Measurements from ENCODE around the gene AATF. TPM values are rescaled to one million over a fixed set of nuclear protein-coding genes. Genes with fewer than 3 reads are reported as not detected.

AATF gene
- total and polyA plus RNA-seq, 4 donors: 28.2 to 41.4 (median 38.7) TPM

DNA sequence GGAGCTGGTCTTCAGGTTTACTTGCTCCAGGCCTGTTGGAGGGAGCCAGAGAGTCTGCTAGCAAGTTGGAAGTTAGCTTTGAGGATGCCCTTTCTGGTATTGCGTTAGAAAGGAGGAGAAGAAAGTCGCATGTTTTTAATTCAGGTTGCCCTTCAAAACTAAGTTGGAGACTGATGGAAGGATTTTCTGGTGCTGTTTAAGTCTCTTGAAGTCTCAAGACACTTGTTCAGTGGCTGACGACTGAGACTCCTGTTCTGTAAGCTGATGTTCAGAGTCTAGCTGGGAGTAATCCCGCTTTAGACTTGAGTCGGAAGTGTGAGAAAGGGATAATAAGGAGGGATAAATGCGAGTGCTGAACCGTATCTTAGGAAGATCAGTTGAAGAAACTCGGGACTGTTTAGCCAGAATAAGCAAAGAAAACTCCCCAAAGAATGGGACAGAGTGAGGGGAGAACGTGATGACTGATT, 740 bp downstream of the AATF start:
- no peak for TF ChIP-seq CTCF (IDR thresholded peaks at IDR 0.05; ENCODE audit: control extremely low read depth, extremely low read depth)
- ATAC-seq (ENCODE audit: insufficient read depth, low FRiP score): no peak
- Histone ChIP-seq H3K36me3 (ENCODE audit: control insufficient read depth in 4 of 4, insufficient read depth in 4 of 4, low read length in 4 of 4) (peaks cover 16 to 17% (median 16%) of the 10 kb centered on the region in 4 donors), H3K27ac (ENCODE audit: low read depth in 1 of 2, low read length in 1 of 2) (peak overlapping the region; percentile 82 to 95), H3K9ac (ENCODE audit: insufficient read depth in 1 of 2, low read length in 2 of 2) (peak overlapping the region; percentile 74 to 83), H3K4me3 (peak overlapping the region; percentile 95), H3K4me1 (ENCODE audit: control insufficient read depth in 5 of 5, insufficient read depth in 5 of 5, low read length in 5 of 5) (peaks cover 3 to 19% (median 10%) of the 10 kb centered on the region in 5 donors), H3K9me3 (ENCODE audit: control insufficient read depth in 4 of 4, insufficient read depth in 3 of 4, low read length in 3 of 4) (no peaks in the 10 kb centered on the region), H3K27me3 (ENCODE audit: control insufficient read depth in 3 of 3, insufficient read depth in 3 of 3, low read length in 2 of 3) (peaks cover 0 to 38% (median 37%) of the 10 kb centered on the region in 3 donors)
- 16 to 19% methylated on average over 9 of the region's 9 CpGs for WGBS, 2 donors
- no peak for DNase-seq

DNA sequence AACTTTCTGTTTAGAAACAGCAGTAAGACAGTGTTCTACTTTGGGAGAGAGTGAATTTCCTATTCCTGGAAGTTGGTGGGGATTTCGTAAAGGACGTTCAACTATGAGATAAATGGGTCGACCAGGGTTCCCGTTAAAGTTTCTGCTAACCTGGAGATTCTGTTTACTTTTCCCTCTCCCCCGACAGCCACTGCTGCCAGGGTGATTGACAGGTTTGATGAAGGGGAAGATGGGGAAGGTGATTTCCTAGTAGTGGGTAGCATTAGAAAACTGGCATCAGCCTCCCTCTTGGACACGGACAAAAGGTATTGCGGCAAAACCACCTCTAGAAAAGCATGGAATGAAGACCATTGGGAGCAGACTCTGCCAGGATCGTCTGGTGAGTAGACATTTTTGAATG, 1.3 kb downstream of the AATF start:
- peak overlapping the region in 1 of 2 donors; percentile 83 for H3K9ac ChIP-seq (ENCODE audit: insufficient read depth in 1 of 2, low read length in 2 of 2)
- H3K27ac ChIP-seq (ENCODE audit: low read depth in 1 of 2, low read length in 1 of 2): no peak overlapping the region
- DNase-seq: no peak
- ATAC-seq (ENCODE audit: insufficient read depth, low FRiP score): no peak
- H3K36me3 ChIP-seq (ENCODE audit: control insufficient read depth in 4 of 4, insufficient read depth in 4 of 4, low read length in 4 of 4): peaks cover 16 to 20% (median 18%) of the 10 kb centered on the region in 4 donors
- H3K4me1 ChIP-seq (ENCODE audit: control insufficient read depth in 5 of 5, insufficient read depth in 5 of 5, low read length in 5 of 5): peaks cover 3 to 19% (median 10%) of the 10 kb centered on the region in 5 donors
- no peak for TF ChIP-seq CTCF (IDR thresholded peaks at IDR 0.05; ENCODE audit: control extremely low read depth, extremely low read depth)
- H3K27me3 ChIP-seq (ENCODE audit: control insufficient read depth in 3 of 3, insufficient read depth in 3 of 3, low read length in 2 of 3): peaks cover 0 to 32% (median 32%) of the 10 kb centered on the region in 3 donors
- H3K9me3 ChIP-seq (ENCODE audit: control insufficient read depth in 4 of 4, insufficient read depth in 3 of 4, low read length in 3 of 4): no peaks in the 10 kb centered on the region
- WGBS, 2 donors: 61 to 63% methylated on average over 8 of the region's 8 CpGs
- no peak overlapping the region for H3K4me3 ChIP-seq

- H3K4me1 ChIP-seq (ENCODE audit: control insufficient read depth in 5 of 5, insufficient read depth in 5 of 5, low read length in 5 of 5): peaks cover 3 to 19% (median 10%) of the 10 kb centered on the region in 5 donors
- peaks cover 0 to 20% (median 20%) of the 10 kb centered on the region in 3 donors for H3K27me3 ChIP-seq (ENCODE audit: control insufficient read depth in 3 of 3, insufficient read depth in 3 of 3, low read length in 2 of 3)
- WGBS, 2 donors: 97% methylated on average over 5 of the region's 5 CpGs
- no peak overlapping the region for H3K27ac ChIP-seq (ENCODE audit: low read depth in 1 of 2, low read length in 1 of 2)
- no peak for TF ChIP-seq CTCF (IDR thresholded peaks at IDR 0.05; ENCODE audit: control extremely low read depth, extremely low read depth)
- DNase-seq (no peak), ATAC-seq (ENCODE audit: insufficient read depth, low FRiP score) (no peak)
- H3K9me3 ChIP-seq (ENCODE audit: control insufficient read depth in 4 of 4, insufficient read depth in 3 of 4, low read length in 3 of 4): no peaks in the 10 kb centered on the region
- H3K9ac ChIP-seq (ENCODE audit: insufficient read depth in 1 of 2, low read length in 2 of 2): no peak overlapping the region
- no peak overlapping the region for H3K4me3 ChIP-seq
- H3K36me3 ChIP-seq (ENCODE audit: control insufficient read depth in 4 of 4, insufficient read depth in 4 of 4, low read length in 4 of 4): peaks cover 17 to 28% (median 25%) of the 10 kb centered on the region in 4 donors
Observed at GRCh38 chr17:36951084-36951789, 2.5 kb downstream of the AATF start.

All from lung (tissue), 12 donors.